ENCODE results near the gene HRH1. TPM values are rescaled to one million over a fixed set of nuclear protein-coding genes. Genes with fewer than 3 reads are reported as not detected.

HRH1 gene
- total and polyA plus RNA-seq, 2 donors (not counting 1 experiment from before 2014, with no cell fraction given) = not detected

DNA sequence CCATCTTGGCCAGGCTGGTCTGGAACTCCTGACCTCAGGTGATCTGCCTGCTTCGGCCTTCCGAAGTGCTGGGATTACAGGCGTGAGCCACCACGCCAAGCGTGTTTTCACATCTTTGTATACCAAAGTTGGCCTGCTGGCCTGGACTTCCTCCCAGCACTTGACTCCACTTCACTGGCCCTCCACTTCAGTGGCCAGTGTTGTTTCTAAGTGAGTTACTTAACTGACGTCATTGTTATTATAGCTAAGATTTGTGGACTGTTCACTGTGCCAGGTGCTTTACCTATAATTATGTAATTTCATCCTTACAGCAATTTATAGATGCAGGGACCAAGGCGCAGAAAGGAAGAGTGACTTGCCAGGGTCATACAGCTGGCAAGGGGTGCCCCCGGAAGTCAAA is 52.0 kb downstream of the HRH1 start:
- DNase-seq (no peak), ATAC-seq (ENCODE audit: low read depth) (no peak)
- no peak overlapping the region for H3K4me3 ChIP-seq (ENCODE audit: control extremely low read depth in 1 of 5, extremely low read depth in 1 of 5, insufficient read depth in 1 of 5, low read depth in 2 of 5, low read length in 4 of 5)
- H3K4me1 ChIP-seq (ENCODE audit: control insufficient read depth in 2 of 2, insufficient read depth in 2 of 2, low read length in 2 of 2) = no peaks in the 10 kb centered on the region
- no peaks in the 10 kb centered on the region for H3K9me3 ChIP-seq (ENCODE audit: control extremely low read depth in 1 of 3, control insufficient read depth in 2 of 3, insufficient read depth in 1 of 3, low read length in 2 of 3)
- Mint-ChIP-seq H3K27me3 (peaks cover 25% of the 10 kb centered on the region), H3K27ac (no peak overlapping the region), H3K4me1 (no peaks in the 10 kb centered on the region), H3K9me3 (ENCODE audit: insufficient read depth) (no peaks in the 10 kb centered on the region), H3K4me3 (no peak overlapping the region)
- H4K20me1 ChIP-seq (ENCODE audit: control insufficient read depth, insufficient read depth, low read length, poor library complexity, severe bottlenecking) = no peaks in the 10 kb centered on the region
- intact Hi-C loops (cut with micrococcal nuclease) = no loop called here
- no peaks in the 10 kb centered on the region for H3K36me3 ChIP-seq (replicated peaks in 1 of 2; ENCODE audit: control extremely low read depth in 1 of 2, control insufficient read depth in 1 of 2, extremely low read depth in 1 of 2, insufficient read depth in 2 of 2, low read length in 1 of 2)
- peaks cover 0 to 4% (median 0%) of the 10 kb centered on the region in 4 experiments for H3K27me3 ChIP-seq (replicated peaks in 1 of 4; ENCODE audit: control extremely low read depth in 1 of 4, control insufficient read depth in 3 of 4, insufficient read depth in 4 of 4, low read length in 3 of 4)
- POLR2A ChIA-PET = no interaction called here
- H3K79me2 ChIP-seq (ENCODE audit: control insufficient read depth, insufficient read depth, low read length) = no peaks in the 10 kb centered on the region
- H3K9ac ChIP-seq (ENCODE audit: low read length) = no peak overlapping the region
- 94% methylated on average over 7 of the region's 8 CpGs for WGBS (ENCODE audit: insufficient coverage)
- no peak overlapping the region for H2AFZ ChIP-seq (ENCODE audit: insufficient read depth, low read depth, low read length, poor library complexity, severe bottlenecking)
- CTCF ChIA-PET = interaction anchor here (1.2 to 3.2 kb wide), 4 partner anchors 30 to 448 kb away, joined by 5 to 23 read pairs (median 6); no protein-coding TSS in a partner anchor
- no peak overlapping the region for H3K27ac ChIP-seq (ENCODE audit: low read length in 2 of 2)
- TF ChIP-seq, protein P1, sequence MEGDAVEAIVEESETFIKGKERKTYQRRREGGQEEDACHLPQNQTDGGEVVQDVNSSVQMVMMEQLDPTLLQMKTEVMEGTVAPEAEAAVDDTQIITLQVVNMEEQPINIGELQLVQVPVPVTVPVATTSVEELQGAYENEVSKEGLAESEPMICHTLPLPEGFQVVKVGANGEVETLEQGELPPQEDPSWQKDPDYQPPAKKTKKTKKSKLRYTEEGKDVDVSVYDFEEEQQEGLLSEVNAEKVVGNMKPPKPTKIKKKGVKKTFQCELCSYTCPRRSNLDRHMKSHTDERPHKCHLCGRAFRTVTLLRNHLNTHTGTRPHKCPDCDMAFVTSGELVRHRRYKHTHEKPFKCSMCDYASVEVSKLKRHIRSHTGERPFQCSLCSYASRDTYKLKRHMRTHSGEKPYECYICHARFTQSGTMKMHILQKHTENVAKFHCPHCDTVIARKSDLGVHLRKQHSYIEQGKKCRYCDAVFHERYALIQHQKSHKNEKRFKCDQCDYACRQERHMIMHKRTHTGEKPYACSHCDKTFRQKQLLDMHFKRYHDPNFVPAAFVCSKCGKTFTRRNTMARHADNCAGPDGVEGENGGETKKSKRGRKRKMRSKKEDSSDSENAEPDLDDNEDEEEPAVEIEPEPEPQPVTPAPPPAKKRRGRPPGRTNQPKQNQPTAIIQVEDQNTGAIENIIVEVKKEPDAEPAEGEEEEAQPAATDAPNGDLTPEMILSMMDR (IDR thresholded peaks at IDR 0.05) = no peak
- no peak for TF ChIP-seq EZH2 (IDR thresholded peaks at IDR 0.05; ENCODE audit: borderline replicate concordance, insufficient read depth, low read depth, low read length, poor library complexity, severe bottlenecking)
- no peak overlapping the region for H3K4me2 ChIP-seq (replicated peaks; ENCODE audit: low read depth, low read length, poor library complexity, severe bottlenecking)

DNA sequence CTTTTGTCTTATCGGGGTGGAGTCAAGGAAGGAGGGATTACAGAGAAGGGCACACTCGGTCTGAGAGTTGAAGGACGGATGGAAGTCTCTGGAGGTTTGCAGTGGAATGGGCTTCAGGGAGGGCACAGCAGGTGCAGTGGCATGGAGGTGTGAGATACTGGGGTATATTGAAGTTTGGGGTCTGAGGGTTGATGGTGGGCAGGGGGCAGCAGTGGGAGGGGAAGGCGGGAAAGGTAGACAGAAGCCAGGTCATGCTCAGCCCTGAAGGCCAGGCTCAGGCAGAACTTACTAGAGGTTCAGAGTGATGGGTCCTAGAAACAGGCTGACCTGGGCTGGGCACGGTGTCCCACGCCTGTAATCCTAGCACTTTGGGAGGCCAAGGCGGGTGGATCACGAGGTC is 52.7 kb downstream of the HRH1 start:
- Mint-ChIP-seq H3K4me1 (no peaks in the 10 kb centered on the region), H3K9me3 (ENCODE audit: insufficient read depth) (no peaks in the 10 kb centered on the region), H3K27ac (no peak overlapping the region), H3K4me3 (no peak overlapping the region), H3K27me3 (peaks cover 25% of the 10 kb centered on the region)
- Histone ChIP-seq H3K27me3 (replicated peaks in 1 of 4; ENCODE audit: control extremely low read depth in 1 of 4, control insufficient read depth in 3 of 4, insufficient read depth in 4 of 4, low read length in 3 of 4) (peaks cover 0 to 4% (median 0%) of the 10 kb centered on the region in 4 experiments), H4K20me1 (ENCODE audit: control insufficient read depth, insufficient read depth, low read length, poor library complexity, severe bottlenecking) (no peaks in the 10 kb centered on the region), H2AFZ (ENCODE audit: insufficient read depth, low read depth, low read length, poor library complexity, severe bottlenecking) (no peak overlapping the region), H3K79me2 (ENCODE audit: control insufficient read depth, insufficient read depth, low read length) (no peaks in the 10 kb centered on the region), H3K9me3 (ENCODE audit: control extremely low read depth in 1 of 3, control insufficient read depth in 2 of 3, insufficient read depth in 1 of 3, low read length in 2 of 3) (no peaks in the 10 kb centered on the region), H3K27ac (ENCODE audit: low read length in 2 of 2) (no peak overlapping the region), H3K4me3 (ENCODE audit: control extremely low read depth in 1 of 5, extremely low read depth in 1 of 5, insufficient read depth in 1 of 5, low read depth in 2 of 5, low read length in 4 of 5) (no peak overlapping the region), H3K4me1 (ENCODE audit: control insufficient read depth in 2 of 2, insufficient read depth in 2 of 2, low read length in 2 of 2) (no peaks in the 10 kb centered on the region), H3K36me3 (replicated peaks in 1 of 2; ENCODE audit: control extremely low read depth in 1 of 2, control insufficient read depth in 1 of 2, extremely low read depth in 1 of 2, insufficient read depth in 2 of 2, low read length in 1 of 2) (no peaks in the 10 kb centered on the region), H3K9ac (ENCODE audit: low read length) (no peak overlapping the region), H3K4me2 (replicated peaks; ENCODE audit: low read depth, low read length, poor library complexity, severe bottlenecking) (no peak overlapping the region)
- intact Hi-C loops (cut with micrococcal nuclease) = no loop called here
- CTCF ChIA-PET = interaction anchor here (2.1 to 3.2 kb wide), 2 partner anchors 147 to 449 kb away, joined by 7 to 23 read pairs; no protein-coding TSS in a partner anchor
- no peak for ATAC-seq (ENCODE audit: low read depth)
- WGBS (ENCODE audit: insufficient coverage) = 94% methylated on average over 8 of the region's 8 CpGs
- DNase-seq = no peak
- TF ChIP-seq, protein P1 (IDR thresholded peaks at IDR 0.05) = no peak
- no peak for TF ChIP-seq EZH2 (IDR thresholded peaks at IDR 0.05; ENCODE audit: borderline replicate concordance, insufficient read depth, low read depth, low read length, poor library complexity, severe bottlenecking)
- POLR2A ChIA-PET = interaction anchor here (0.5 kb wide), 1 partner anchor 9 kb away, joined by 3 read pairs; no protein-coding TSS in a partner anchor
